ENCODE data around the gene RAB3C. TPM values are rescaled to one million over a fixed set of nuclear protein-coding genes. Genes with fewer than 3 reads are reported as not detected.

The RAB3C gene
- total RNA-seq, 1 donor from 2014 or later: 0.45 TPM

DNA sequence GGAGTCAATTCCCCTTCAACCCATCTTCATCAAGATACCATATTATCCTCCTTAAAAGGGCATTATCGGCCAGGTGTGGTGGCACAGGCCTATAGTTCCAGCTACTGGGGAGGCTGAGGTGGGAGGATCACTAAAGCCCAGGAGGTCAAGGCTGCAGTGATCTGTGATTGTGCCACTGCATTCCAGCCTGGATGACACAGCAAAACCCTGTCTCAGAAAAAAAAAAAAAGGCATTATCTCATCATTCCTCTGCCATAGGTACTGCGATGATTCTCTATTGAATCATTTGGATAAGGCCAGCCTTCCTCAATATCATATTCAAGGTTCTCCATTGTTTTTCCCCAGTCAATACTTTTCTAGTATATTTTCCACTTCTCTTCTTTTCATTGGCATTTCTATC lies 39.2 kb upstream of the RAB3C start:
- Histone ChIP-seq H3K4me2 (ENCODE audit: low read length) (no peak overlapping the region), H4K20me1 (ENCODE audit: insufficient read depth, low read length) (no peaks in the 10 kb centered on the region), H3K27me3 (ENCODE audit: insufficient read depth, low read length) (no peaks in the 10 kb centered on the region), H3K36me3 (ENCODE audit: insufficient read depth, low read length) (no peaks in the 10 kb centered on the region), H3K4me3 (ENCODE audit: insufficient read depth, low read depth, low read length) (no peak overlapping the region), H3K79me2 (ENCODE audit: insufficient read depth, low read length) (no peaks in the 10 kb centered on the region), H3K4me1 (ENCODE audit: insufficient read depth, low read length) (no peaks in the 10 kb centered on the region), H3K27ac (ENCODE audit: low read depth, low read length) (no peak overlapping the region), H2AFZ (ENCODE audit: low read depth, low read length) (no peak overlapping the region), H3K9ac (ENCODE audit: low read length) (no peak overlapping the region), H3K9me3 (ENCODE audit: insufficient read depth, low read depth, low read length) (peaks cover 4% of the 10 kb centered on the region)
- H3K9me3 Mint-ChIP-seq (ENCODE audit: unreplicated experiment): peaks cover 13% of the 10 kb centered on the region
- TF ChIP-seq EZH2 (IDR thresholded peaks at IDR 0.05; ENCODE audit: insufficient read depth, low read length): no peak
- TF ChIP-seq, protein P1, sequence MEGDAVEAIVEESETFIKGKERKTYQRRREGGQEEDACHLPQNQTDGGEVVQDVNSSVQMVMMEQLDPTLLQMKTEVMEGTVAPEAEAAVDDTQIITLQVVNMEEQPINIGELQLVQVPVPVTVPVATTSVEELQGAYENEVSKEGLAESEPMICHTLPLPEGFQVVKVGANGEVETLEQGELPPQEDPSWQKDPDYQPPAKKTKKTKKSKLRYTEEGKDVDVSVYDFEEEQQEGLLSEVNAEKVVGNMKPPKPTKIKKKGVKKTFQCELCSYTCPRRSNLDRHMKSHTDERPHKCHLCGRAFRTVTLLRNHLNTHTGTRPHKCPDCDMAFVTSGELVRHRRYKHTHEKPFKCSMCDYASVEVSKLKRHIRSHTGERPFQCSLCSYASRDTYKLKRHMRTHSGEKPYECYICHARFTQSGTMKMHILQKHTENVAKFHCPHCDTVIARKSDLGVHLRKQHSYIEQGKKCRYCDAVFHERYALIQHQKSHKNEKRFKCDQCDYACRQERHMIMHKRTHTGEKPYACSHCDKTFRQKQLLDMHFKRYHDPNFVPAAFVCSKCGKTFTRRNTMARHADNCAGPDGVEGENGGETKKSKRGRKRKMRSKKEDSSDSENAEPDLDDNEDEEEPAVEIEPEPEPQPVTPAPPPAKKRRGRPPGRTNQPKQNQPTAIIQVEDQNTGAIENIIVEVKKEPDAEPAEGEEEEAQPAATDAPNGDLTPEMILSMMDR (IDR thresholded peaks at IDR 0.05; ENCODE audit: insufficient read depth, low read depth, low read length): no peak
- no peaks in the 10 kb centered on the region for H3K27me3 Mint-ChIP-seq (ENCODE audit: low read depth, unreplicated experiment)
- FAIRE-seq (no peak), DNase-seq (ENCODE audit: low read depth) (no peak)
- H3K27ac Mint-ChIP-seq (ENCODE audit: unreplicated experiment): no peak overlapping the region
- H3K4me1 Mint-ChIP-seq (ENCODE audit: low read depth, unreplicated experiment): peaks cover 3% of the 10 kb centered on the region
- no peak overlapping the region for H3K4me3 Mint-ChIP-seq (ENCODE audit: unreplicated experiment)
- H3K36me3 Mint-ChIP-seq (ENCODE audit: low read depth, unreplicated experiment): peaks cover 6% of the 10 kb centered on the region

DNA sequence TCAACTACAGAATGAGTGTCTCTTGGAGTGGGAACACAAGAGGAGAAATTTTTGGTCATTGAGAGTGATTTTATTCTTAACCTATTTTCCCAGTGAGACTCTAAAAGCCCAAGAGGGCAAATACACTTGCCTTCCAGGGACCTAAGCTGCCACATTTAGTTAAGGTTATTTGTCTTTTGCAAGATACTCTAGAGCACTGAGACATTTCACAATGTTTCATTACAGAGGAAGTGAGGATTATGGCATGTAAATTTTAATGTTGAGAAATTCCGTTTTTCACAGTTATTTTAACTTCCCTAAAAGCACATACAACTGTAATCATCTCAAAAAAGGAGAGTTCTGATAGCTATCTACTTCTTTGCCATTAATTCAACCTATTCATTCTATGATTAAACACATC lies 38.7 kb upstream of the RAB3C start:
- Mint-ChIP-seq H3K4me1 (ENCODE audit: low read depth, unreplicated experiment) (peaks cover 3% of the 10 kb centered on the region), H3K36me3 (ENCODE audit: low read depth, unreplicated experiment) (peaks cover 6% of the 10 kb centered on the region), H3K27me3 (ENCODE audit: low read depth, unreplicated experiment) (no peaks in the 10 kb centered on the region), H3K27ac (ENCODE audit: unreplicated experiment) (no peak overlapping the region), H3K4me3 (ENCODE audit: unreplicated experiment) (no peak overlapping the region), H3K9me3 (ENCODE audit: unreplicated experiment) (peaks cover 13% of the 10 kb centered on the region)
- H3K4me2 ChIP-seq (ENCODE audit: low read length): no peak overlapping the region
- H3K4me1 ChIP-seq (ENCODE audit: insufficient read depth, low read length): no peaks in the 10 kb centered on the region
- H3K27me3 ChIP-seq (ENCODE audit: insufficient read depth, low read length): no peaks in the 10 kb centered on the region
- no peaks in the 10 kb centered on the region for H4K20me1 ChIP-seq (ENCODE audit: insufficient read depth, low read length)
- FAIRE-seq: no peak
- H3K9ac ChIP-seq (ENCODE audit: low read length): no peak overlapping the region
- H2AFZ ChIP-seq (ENCODE audit: low read depth, low read length): no peak overlapping the region
- no peak overlapping the region for H3K27ac ChIP-seq (ENCODE audit: low read depth, low read length)
- no peaks in the 10 kb centered on the region for H3K79me2 ChIP-seq (ENCODE audit: insufficient read depth, low read length)
- no peak for DNase-seq (ENCODE audit: low read depth)
- H3K4me3 ChIP-seq (ENCODE audit: insufficient read depth, low read depth, low read length): no peak overlapping the region
- H3K36me3 ChIP-seq (ENCODE audit: insufficient read depth, low read length): no peaks in the 10 kb centered on the region
- TF ChIP-seq, protein P1 (IDR thresholded peaks at IDR 0.05; ENCODE audit: insufficient read depth, low read depth, low read length): no peak
- TF ChIP-seq EZH2 (IDR thresholded peaks at IDR 0.05; ENCODE audit: insufficient read depth, low read length): no peak
- peaks cover 4% of the 10 kb centered on the region for H3K9me3 ChIP-seq (ENCODE audit: insufficient read depth, low read depth, low read length)

DNA sequence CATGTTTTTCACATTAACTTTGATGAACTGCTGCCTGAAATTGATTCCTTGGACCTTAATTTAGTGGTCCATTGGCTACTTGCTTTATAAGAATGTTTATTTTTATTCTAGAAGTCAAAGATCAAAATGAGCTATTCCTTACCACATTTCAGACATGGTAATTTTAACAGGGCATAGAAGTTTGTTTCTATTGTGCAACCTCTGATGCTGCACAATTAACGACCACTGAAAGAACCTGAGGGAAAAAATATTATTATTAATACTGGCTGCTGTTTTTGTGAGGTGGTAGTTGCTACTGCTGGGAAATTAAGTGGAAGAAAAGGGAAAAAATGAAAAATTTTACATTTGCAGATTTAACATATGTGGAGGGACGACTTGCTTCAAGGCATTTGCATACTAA lies 37.9 kb upstream of the RAB3C start:
- no peaks in the 10 kb centered on the region for H3K36me3 ChIP-seq (ENCODE audit: insufficient read depth, low read length)
- Mint-ChIP-seq H3K27ac (ENCODE audit: unreplicated experiment) (no peak overlapping the region), H3K4me1 (ENCODE audit: low read depth, unreplicated experiment) (peaks cover 3% of the 10 kb centered on the region), H3K36me3 (ENCODE audit: low read depth, unreplicated experiment) (peaks cover 6% of the 10 kb centered on the region), H3K4me3 (ENCODE audit: unreplicated experiment) (no peak overlapping the region), H3K9me3 (ENCODE audit: unreplicated experiment) (peaks cover 13% of the 10 kb centered on the region), H3K27me3 (ENCODE audit: low read depth, unreplicated experiment) (no peaks in the 10 kb centered on the region)
- H3K4me3 ChIP-seq (ENCODE audit: insufficient read depth, low read depth, low read length): no peak overlapping the region
- no peaks in the 10 kb centered on the region for H3K27me3 ChIP-seq (ENCODE audit: insufficient read depth, low read length)
- no peak overlapping the region for H3K27ac ChIP-seq (ENCODE audit: low read depth, low read length)
- FAIRE-seq: no peak
- no peak overlapping the region for H2AFZ ChIP-seq (ENCODE audit: low read depth, low read length)
- H3K9ac ChIP-seq (ENCODE audit: low read length): no peak overlapping the region
- H4K20me1 ChIP-seq (ENCODE audit: insufficient read depth, low read length): no peaks in the 10 kb centered on the region
- peaks cover 4% of the 10 kb centered on the region for H3K9me3 ChIP-seq (ENCODE audit: insufficient read depth, low read depth, low read length)
- DNase-seq (ENCODE audit: low read depth): no peak
- no peaks in the 10 kb centered on the region for H3K4me1 ChIP-seq (ENCODE audit: insufficient read depth, low read length)
- no peak for TF ChIP-seq EZH2 (IDR thresholded peaks at IDR 0.05; ENCODE audit: insufficient read depth, low read length)
- TF ChIP-seq, protein P1 (IDR thresholded peaks at IDR 0.05; ENCODE audit: insufficient read depth, low read depth, low read length): no peak
- H3K79me2 ChIP-seq (ENCODE audit: insufficient read depth, low read length): no peaks in the 10 kb centered on the region
- H3K4me2 ChIP-seq (ENCODE audit: low read length): no peak overlapping the region
